Esophagus squamous epithelium (tissue), 4 donors: Measurements from ENCODE around the gene MSMP.

Source experiments
- CTCF ChIP-seq, 6 experiments: fragments of 450-650 bp in 4 of 6; fragments of 200-600 bp in 2 of 6; sonication (generic) in 2 of 6; IDR thresholded peaks; one replicate each; pipeline ENCODE4 v1.5.1; 2016 to 2019; ENCODE audit warnings: antibody characterized with exemption in 6 of 6, mild to moderate bottlenecking in 4 of 6, moderate library complexity in 4 of 6
- POLR2A ChIP-seq, 4 donors: fragments of 450-650 bp; IDR thresholded peaks; one replicate each; pipeline ENCODE4 v1.6.1; 2017; ENCODE audit warnings: antibody characterized with exemption in 4 of 4, mild to moderate bottlenecking in 4 of 4, moderate library complexity in 3 of 4

GRCh38 chr9:35776018-35776417, 21.9 kb upstream of the MSMP start:
- TF ChIP-seq CTCF (IDR thresholded peaks at IDR 0.05) (no peak), POLR2A (IDR thresholded peaks at IDR 0.05) (no peak)
